VCaP (cell line): Measurements from ENCODE around the gene PRICKLE2.

Source experiments
- H3K27ac ChIP-seq: fragments of 450-650 bp; 2 replicates; pipeline ENCODE4 v1.5.1; 2017
- TF ChIP-seq, protein P1 (sequence below): fragments of 450-650 bp; conservative IDR thresholded peaks from 2 replicates; pipeline ENCODE4 v1.5.1; 2017; ENCODE audit warnings: mild to moderate bottlenecking, moderate library complexity

The PRICKLE2 gene, protein sequence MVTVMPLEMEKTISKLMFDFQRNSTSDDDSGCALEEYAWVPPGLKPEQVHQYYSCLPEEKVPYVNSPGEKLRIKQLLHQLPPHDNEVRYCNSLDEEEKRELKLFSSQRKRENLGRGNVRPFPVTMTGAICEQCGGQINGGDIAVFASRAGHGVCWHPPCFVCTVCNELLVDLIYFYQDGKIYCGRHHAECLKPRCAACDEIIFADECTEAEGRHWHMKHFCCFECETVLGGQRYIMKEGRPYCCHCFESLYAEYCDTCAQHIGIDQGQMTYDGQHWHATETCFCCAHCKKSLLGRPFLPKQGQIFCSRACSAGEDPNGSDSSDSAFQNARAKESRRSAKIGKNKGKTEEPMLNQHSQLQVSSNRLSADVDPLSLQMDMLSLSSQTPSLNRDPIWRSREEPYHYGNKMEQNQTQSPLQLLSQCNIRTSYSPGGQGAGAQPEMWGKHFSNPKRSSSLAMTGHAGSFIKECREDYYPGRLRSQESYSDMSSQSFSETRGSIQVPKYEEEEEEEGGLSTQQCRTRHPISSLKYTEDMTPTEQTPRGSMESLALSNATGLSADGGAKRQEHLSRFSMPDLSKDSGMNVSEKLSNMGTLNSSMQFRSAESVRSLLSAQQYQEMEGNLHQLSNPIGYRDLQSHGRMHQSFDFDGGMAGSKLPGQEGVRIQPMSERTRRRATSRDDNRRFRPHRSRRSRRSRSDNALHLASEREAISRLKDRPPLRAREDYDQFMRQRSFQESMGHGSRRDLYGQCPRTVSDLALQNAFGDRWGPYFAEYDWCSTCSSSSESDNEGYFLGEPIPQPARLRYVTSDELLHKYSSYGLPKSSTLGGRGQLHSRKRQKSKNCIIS

DNA sequence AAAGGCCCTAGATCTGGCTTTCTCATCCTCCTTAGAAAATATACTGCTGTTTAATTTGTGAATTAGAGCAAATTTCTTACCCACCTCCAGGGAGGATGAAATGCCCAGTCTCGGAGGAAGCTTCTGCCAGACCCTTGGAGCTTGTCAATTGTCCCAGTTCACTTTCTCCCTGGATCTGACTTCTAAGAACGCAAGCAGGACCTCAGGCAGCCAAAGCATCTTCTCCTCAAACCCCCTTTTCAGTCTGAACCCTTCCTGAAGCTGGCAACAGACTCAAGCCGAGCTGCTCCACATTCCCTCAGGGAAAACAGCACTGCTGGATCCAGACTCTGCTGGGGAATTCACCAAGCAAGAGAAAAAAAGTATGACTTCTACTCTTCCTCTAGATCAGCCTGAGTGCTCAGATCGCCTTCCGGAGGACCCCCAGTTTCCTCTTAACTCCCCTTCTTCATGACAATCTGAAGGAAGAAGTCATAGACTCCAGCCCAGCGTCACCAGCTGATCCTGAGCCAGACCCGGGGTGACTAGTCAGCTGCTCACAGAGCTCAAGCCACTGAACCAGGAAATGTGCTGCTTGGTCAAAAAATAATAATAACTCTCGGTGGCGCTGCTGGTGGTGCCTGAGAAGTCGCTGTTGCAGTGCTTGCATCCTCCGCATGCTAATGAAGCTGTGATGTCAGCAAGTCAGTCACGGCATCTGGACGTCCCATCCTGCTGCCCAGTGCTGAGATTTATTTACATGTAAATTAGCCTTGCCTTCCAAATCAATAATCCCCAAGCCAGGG lies at the start of gene PRICKLE2:
PRICKLE2 (minus strand) TSS at position 641 of the 785 bp plus-strand sequence. CDS start 26,539 bp downstream, outside the sequence.
- H3K27ac ChIP-seq, result no peak within 1 kb of the TSS
- TF ChIP-seq, protein P1, sequence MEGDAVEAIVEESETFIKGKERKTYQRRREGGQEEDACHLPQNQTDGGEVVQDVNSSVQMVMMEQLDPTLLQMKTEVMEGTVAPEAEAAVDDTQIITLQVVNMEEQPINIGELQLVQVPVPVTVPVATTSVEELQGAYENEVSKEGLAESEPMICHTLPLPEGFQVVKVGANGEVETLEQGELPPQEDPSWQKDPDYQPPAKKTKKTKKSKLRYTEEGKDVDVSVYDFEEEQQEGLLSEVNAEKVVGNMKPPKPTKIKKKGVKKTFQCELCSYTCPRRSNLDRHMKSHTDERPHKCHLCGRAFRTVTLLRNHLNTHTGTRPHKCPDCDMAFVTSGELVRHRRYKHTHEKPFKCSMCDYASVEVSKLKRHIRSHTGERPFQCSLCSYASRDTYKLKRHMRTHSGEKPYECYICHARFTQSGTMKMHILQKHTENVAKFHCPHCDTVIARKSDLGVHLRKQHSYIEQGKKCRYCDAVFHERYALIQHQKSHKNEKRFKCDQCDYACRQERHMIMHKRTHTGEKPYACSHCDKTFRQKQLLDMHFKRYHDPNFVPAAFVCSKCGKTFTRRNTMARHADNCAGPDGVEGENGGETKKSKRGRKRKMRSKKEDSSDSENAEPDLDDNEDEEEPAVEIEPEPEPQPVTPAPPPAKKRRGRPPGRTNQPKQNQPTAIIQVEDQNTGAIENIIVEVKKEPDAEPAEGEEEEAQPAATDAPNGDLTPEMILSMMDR, result no peak

DNA sequence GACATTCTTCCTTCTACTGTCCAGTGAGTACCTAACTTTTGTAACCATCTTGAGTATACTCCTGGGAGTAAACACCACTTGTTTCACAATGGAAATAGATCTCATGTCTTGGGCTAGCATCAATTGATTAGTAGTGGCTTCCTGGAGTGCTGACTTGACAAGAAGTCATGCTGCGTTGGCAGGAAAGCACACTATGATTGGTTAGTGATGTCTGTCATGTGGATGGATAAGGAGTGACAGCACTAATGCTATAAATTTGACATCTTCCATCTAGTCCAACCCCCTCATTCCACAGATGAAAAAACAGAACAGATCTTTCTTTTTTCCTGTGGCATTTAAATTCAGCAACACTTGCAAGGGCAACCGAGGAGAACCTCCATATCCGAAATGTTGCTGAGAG lies 47.6 kb upstream of the PRICKLE2 start:
- TF ChIP-seq, protein P1, result no peak
- no peak overlapping the region for H3K27ac ChIP-seq

DNA sequence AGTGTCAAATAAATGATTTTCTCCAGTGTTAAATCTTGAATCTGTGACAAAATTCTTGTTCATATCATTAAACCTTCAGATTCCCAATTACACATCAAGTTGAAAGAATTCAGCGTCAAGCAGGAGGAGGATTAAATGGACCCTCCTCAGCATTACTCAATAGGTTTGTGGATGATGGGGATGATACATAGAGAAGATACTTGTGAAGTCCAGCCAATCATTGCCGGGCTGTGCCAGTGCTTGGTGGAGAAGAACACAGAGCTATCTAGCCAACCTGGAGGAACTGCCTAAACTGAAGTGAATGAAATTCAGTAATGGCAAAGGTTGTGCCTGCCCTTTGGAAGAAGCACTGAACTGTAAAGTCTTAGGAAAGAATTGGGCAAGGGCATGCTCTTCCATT lies 47.0 kb upstream of the PRICKLE2 start:
- no peak overlapping the region for H3K27ac ChIP-seq
- TF ChIP-seq, protein P1, result no peak

DNA sequence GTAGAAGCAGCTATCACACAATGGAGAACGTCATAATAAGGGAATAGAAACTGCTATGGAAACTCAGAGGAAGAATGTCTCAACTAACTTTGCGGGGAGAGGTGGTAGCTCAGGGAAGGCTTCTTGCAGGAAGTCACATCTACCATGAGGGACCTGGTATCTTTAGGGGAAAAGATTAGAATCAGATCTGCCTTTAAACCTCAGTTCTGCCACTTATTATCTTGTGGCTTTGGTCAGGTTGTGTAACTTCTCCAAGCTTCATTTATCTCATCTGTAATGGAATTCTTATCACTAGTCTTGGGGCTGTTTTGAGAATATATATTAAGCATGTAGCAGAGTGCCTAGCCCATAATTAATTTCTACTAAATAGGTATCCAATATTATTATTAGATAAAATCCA lies 46.4 kb upstream of the PRICKLE2 start:
- no peak overlapping the region for H3K27ac ChIP-seq
- TF ChIP-seq, protein P1, result no peak

DNA sequence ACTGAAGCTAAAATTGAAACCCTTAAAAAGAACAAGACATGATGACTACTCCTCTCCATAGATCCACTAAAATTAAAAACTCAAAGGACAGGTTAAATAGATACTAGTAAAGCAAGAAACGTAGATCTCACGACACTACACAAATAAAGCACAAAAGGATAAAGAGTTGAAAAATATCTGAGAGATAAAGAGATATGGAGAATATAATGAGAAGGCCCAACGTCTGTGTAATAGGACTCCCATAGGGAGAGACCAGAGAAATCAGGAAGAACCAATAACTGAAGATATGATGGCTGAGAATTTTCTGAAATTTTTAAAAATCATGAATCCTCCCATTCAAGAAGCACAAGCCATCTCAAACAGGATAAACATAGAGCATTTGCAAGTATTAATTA lies 45.6 kb upstream of the PRICKLE2 start:
- TF ChIP-seq, protein P1, result no peak
- H3K27ac ChIP-seq, result no peak overlapping the region

DNA sequence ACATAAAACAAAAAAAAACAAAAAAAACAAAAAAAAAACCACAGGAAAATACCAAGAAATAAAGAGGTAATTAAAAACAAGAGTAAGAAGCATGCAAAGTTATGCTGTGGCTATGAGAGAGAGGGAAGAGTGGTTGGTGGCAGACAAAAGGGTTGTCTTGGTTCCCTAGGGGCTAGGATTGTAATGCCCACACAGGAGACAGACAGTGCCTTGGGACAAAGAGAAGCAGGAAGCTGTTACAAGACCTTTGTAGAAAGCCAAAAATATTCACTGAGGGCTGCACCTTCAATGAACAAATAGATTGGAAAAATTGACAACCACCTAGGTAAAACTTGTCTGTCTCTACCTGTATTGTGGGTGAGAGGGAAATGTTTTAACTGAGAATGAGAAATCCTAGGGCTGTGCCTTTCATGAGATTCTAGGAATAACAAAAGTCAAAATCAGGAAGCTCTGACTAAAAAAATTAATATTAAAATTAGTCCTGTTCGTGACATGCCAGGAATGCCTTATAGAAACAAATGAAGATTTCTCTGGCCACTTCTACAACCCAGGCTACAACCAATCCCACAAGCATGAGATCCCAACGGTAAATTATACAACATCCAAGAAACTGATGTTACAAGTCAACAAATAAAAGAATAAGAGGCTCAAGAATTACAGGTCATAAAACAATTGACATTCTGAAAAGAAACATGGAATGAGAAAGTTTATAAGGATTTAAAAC lies 45.0 kb upstream of the PRICKLE2 start:
- TF ChIP-seq, protein P1, result no peak

More for the DNA sequence above, 45.0 kb upstream of the PRICKLE2 start:
- no peak overlapping the region for H3K27ac ChIP-seq
